Kidney epithelial cell (primary cell): ENCODE measurements around the gene NPC2. TPM values are rescaled to one million over a fixed set of nuclear protein-coding genes. Genes with fewer than 3 reads are reported as not detected.

Experiments
- DNase-seq: peaks from one replicate; pipeline ENCODE4 v3.0.0-alpha.2; 2010; ENCODE audit warnings: low read depth
- H3K27me3 ChIP-seq: 2 replicates; pipeline ENCODE4 v1.6.0; 2011; ENCODE audit warnings: low read length; ENCODE audit not compliant: control insufficient read depth, insufficient read depth
- H3K36me3 ChIP-seq: 2 replicates; pipeline ENCODE4 v1.5.1; 2011; ENCODE audit warnings: low read length; ENCODE audit not compliant: control insufficient read depth, insufficient read depth
- H3K4me3 ChIP-seq: 2 replicates; pipeline ENCODE4 v1.5.1; 2011; ENCODE audit warnings: low read depth, mild to moderate bottlenecking, control low read depth, low read length
- CTCF ChIP-seq: IDR thresholded peaks from 2 replicates; pipeline ENCODE4 v1.5.1; 2011; ENCODE audit warnings: mild to moderate bottlenecking, moderate library complexity, low read length, control low read depth, inconsistent platforms; ENCODE audit not compliant: insufficient read depth, poor library complexity, severe bottlenecking
- total RNA-seq: library from RNA; depleted of rRNA; stranded (reverse); fragments of >200 nt; gene quantifications from 2 replicates; pipeline ENCODE4 v1.2.3, GENCODE V29; 2015

Gene NPC2
- total RNA-seq, 1 donor from 2014 or later, result 415 TPM

DNA sequence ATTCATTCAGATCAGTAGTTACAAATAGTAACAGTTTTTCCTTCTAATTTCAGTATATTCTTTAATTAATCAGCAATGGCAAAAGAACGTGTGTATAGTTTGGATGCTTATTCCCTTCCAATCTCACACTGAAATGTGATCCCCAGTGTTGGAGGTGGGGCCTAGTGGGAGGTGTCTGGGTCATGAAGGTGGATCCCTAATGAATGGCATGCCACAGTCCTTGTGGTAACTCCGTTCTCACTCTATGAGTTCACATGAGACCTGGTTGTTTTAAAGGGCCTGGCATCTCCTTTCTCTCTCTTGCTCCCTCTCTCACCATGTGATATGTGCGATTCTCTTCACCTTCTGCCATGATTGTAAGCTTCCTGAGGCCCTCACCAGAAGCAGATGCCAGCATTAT lies 48.2 kb downstream of the NPC2 start:
- H3K27me3 ChIP-seq, result peaks cover 2% of the 10 kb centered on the region
- no peak overlapping the region for H3K4me3 ChIP-seq
- no peak for DNase-seq
- no peaks in the 10 kb centered on the region for H3K36me3 ChIP-seq
- TF ChIP-seq CTCF, result no peak

- TF ChIP-seq CTCF, result no peak
- DNase-seq, result no peak
Measured at GRCh38 chr14:74442757-74443156, 50.3 kb downstream of the NPC2 start.

GRCh38 chr14:74441113-74441512 lies 52.0 kb downstream of the NPC2 start:
- DNase-seq, result no peak
- Histone ChIP-seq H3K27me3 (no peaks in the 10 kb centered on the region), H3K36me3 (no peaks in the 10 kb centered on the region), H3K4me3 (no peak overlapping the region)
- TF ChIP-seq CTCF, result no peak

More at GRCh38 chr14:74442757-74443156, 50.3 kb downstream of the NPC2 start:
- no peaks in the 10 kb centered on the region for H3K36me3 ChIP-seq
- no peaks in the 10 kb centered on the region for H3K27me3 ChIP-seq
- H3K4me3 ChIP-seq, result no peak overlapping the region

DNA sequence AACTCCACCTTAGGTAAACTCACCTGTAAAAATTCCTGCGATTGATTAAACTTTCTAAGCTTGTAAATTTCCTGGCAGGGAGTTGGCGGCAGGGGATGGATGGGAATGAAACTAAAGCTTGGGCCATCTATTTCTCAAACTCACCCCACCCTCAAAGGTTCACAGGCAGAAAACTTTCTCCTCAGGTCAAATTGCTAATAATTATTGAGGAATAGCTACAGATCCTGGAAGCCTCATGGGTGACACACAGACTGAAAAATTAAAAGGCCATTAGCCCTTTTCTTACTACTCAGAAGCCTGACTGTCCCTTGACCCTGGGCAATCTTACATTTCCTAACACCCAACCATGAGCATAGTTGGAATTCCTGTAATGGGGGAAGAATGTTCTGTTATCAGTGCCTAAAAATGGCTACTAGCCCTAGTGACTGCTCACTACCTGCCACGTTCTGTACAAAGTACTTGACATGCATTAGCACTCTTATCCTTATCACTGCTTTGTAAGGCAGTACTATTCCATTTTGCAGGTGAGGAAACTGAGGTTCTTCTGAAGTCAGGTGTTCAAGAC lies 54.7 kb downstream of the NPC2 start:
- TF ChIP-seq CTCF, result no peak
- H3K27me3 ChIP-seq, result no peaks in the 10 kb centered on the region

GRCh38 chr14:74437496-74438053 lies 55.5 kb downstream of the NPC2 start:
- Histone ChIP-seq H3K36me3 (no peaks in the 10 kb centered on the region), H3K27me3 (no peaks in the 10 kb centered on the region), H3K4me3 (no peak overlapping the region)
- no peak for DNase-seq
- TF ChIP-seq CTCF, result no peak

More for the DNA sequence above, 54.7 kb downstream of the NPC2 start:
- DNase-seq, result no peak
- Histone ChIP-seq H3K36me3 (no peaks in the 10 kb centered on the region), H3K4me3 (no peak overlapping the region)

- Histone ChIP-seq H3K36me3 (no peaks in the 10 kb centered on the region), H3K4me3 (no peak overlapping the region), H3K27me3 (peaks cover 9% of the 10 kb centered on the region)
- TF ChIP-seq CTCF, result no peak
- no peak for DNase-seq
Measured at GRCh38 chr14:74434294-74434693, 58.8 kb downstream of the NPC2 start.
